Measurements from ENCODE around the gene SLC22A3. TPM values are rescaled to one million over a fixed set of nuclear protein-coding genes. Genes with fewer than 3 reads are reported as not detected.

The SLC22A3 gene
- total and polyA plus RNA-seq, 2 of the 4 experiments (the other 2 are of a cell fraction), result not detected

DNA sequence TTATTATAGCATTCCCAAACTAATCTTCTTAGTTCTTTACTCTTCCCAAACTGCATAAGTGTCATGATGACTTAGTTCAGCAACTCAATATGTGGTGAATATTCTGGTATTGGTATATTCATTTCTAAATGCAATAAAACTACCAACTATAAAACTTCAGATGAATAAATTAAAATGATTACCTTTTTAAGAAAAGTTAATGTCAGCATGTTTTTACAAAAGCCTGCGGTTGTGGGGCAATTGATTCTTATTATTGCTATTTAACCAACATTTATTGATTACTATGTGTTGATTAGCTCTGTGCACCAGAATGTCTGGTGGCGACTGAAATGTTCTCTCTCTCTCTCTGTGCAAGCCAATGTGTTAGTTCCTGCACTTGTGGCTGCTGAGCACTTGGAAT is 5.0 kb upstream of the SLC22A3 start:
- dilution Hi-C loops (cut with HindIII; ENCODE audit: low sequenced_read_pairs, unreplicated experiment), result no loop called here

More for the DNA sequence above, 5.0 kb upstream of the SLC22A3 start:
- BruUV-seq (replicated peaks), result no TSS peak
- no peak overlapping the region for H2AK5ac ChIP-seq (ENCODE audit: low read depth, low read length)
- H4K20me1 ChIP-seq (ENCODE audit: insufficient read depth, low read length), result no peaks in the 10 kb centered on the region
- no peak for ATAC-seq (ENCODE audit: low read depth)
- no peak overlapping the region for H4K5ac ChIP-seq (ENCODE audit: low read depth, low read length)
- CTCF ChIA-PET, result no interaction called here
- H2BK120ac ChIP-seq (ENCODE audit: low read depth, low read length), result no peak overlapping the region
- no peaks in the 10 kb centered on the region; the same call in 1 of the 2 replicates for H3K9me1 ChIP-seq (ENCODE audit: insufficient read depth, low read length)
- no peaks in the 10 kb centered on the region for H3K36me3 ChIP-seq (ENCODE audit: control insufficient read depth, insufficient read depth, low read length)
- no peak overlapping the region for H3K14ac ChIP-seq (replicated peaks; ENCODE audit: low read depth, low read length)
- intact Hi-C loops (cut with micrococcal nuclease), result no loop called here
- POLR2A ChIA-PET (ENCODE audit: unreplicated experiment), result no interaction called here
- no peak overlapping the region for H3K9ac ChIP-seq (ENCODE audit: low read depth, low read length)
- no peak for DNase-seq
- no peak overlapping the region for H3K4me2 ChIP-seq (ENCODE audit: low read depth, low read length)
- no peak overlapping the region for H2AK9ac ChIP-seq (replicated peaks; ENCODE audit: low read depth, low read length, poor library complexity)
- no peak overlapping the region for H2AFZ ChIP-seq (replicated peaks; ENCODE audit: low read length, poor library complexity)
- no peak overlapping the region for H3K27ac ChIP-seq (ENCODE audit: insufficient read depth, low read length)
- H3K4ac ChIP-seq (ENCODE audit: low read depth, low read length), result no peak overlapping the region
- H2BK15ac ChIP-seq (ENCODE audit: low read depth, low read length), result no peak overlapping the region
- no peak overlapping the region for H2BK20ac ChIP-seq (ENCODE audit: low read depth, low read length)
- in situ Hi-C loops (cut with MboI; ENCODE audit: low sequenced_read_pairs), result no loop called here
- H4K8ac ChIP-seq (ENCODE audit: low read depth in 2 of 2, low read length in 2 of 2), result no peak overlapping the region
- H3K56ac ChIP-seq (ENCODE audit: extremely low read depth, insufficient read depth, low read length), result no peak overlapping the region
- H3K27me3 ChIP-seq (ENCODE audit: control insufficient read depth, insufficient read depth, low read length), result peaks cover 8% of the 10 kb centered on the region; the same call in 1 of the 2 replicates
- TF ChIP-seq MXI1 (IDR thresholded peaks at IDR 0.05; ENCODE audit: borderline replicate concordance, low read depth, low read length) (no peak), MAZ (IDR thresholded peaks at IDR 0.05; ENCODE audit: borderline replicate concordance, low read depth, low read length) (no peak), BHLHE40 (IDR thresholded peaks at IDR 0.05; ENCODE audit: low read depth, low read length) (no peak)
- no CpG with 5 or more reads among the region's 2 CpGs for WGBS, 2 experiments (ENCODE audit: extremely low coverage in 2 of 2, insufficient read length in 1 of 2)
- peaks cover 7% of the 10 kb centered on the region; the same call in 1 of the 2 replicates for H3K9me3 ChIP-seq (ENCODE audit: control insufficient read depth, insufficient read depth, low read length)
- H3K4me1 ChIP-seq (ENCODE audit: control insufficient read depth, insufficient read depth, low read length), result no peaks in the 10 kb centered on the region
- H4K91ac ChIP-seq (ENCODE audit: insufficient read depth, low read depth, low read length), result no peak overlapping the region
- no peak overlapping the region for H3K4me3 ChIP-seq (ENCODE audit: insufficient read depth, low read depth, low read length)
- H3K18ac ChIP-seq (ENCODE audit: low read depth, low read length), result no peak overlapping the region
- no peaks in the 10 kb centered on the region for H3K79me1 ChIP-seq (ENCODE audit: low read depth in 1 of 2, low read length in 2 of 2)
- H2BK5ac ChIP-seq (ENCODE audit: low read depth, low read length, poor library complexity, severe bottlenecking), result no peak overlapping the region
- no peak overlapping the region for H3K23ac ChIP-seq (ENCODE audit: low read depth, low read length)
